Neural progenitor cell (in vitro differentiated cells): ENCODE measurements around the gene BCL2L11. TPM values are rescaled to one million over a fixed set of nuclear protein-coding genes. Genes with fewer than 3 reads are reported as not detected.

Experiments used
- DNase-seq: peaks from one replicate; pipeline ENCODE4 v3.0.0-alpha.2; 2016; ENCODE audit warnings: low spot score
- H2AFZ ChIP-seq: fragments of 200-600 bp; sonication (generic); replicated peaks from 2 replicates; pipeline ENCODE4 v1.6.1; 2016; ENCODE audit warnings: antibody characterized with exemption
- H3F3A ChIP-seq: fragments of 200-600 bp; sonication (generic); 2 replicates; pipeline ENCODE4 v1.6.1; 2016; ENCODE audit warnings: antibody characterized with exemption, low read depth
- H3K27ac ChIP-seq: fragments of 200-600 bp; sonication (generic); 2 replicates; pipeline ENCODE4 v1.5.1; 2016; ENCODE audit warnings: mild to moderate bottlenecking
- H3K27me3 ChIP-seq: fragments of 200-600 bp; sonication (generic); 2 replicates; pipeline ENCODE4 v1.6.1; 2016; ENCODE audit warnings: mild to moderate bottlenecking, moderate library complexity
- H3K36me3 ChIP-seq: fragments of 200-600 bp; sonication (generic); 2 replicates; pipeline ENCODE4 v1.5.1; 2016
- H3K4me1 ChIP-seq: fragments of 200-600 bp; sonication (generic); 2 replicates; pipeline ENCODE4 v1.6.1; 2016; ENCODE audit warnings: mixed run types
- H3K4me2 ChIP-seq: fragments of 200-600 bp; sonication (generic); 2 replicates; pipeline ENCODE4 v1.6.1; 2016
- H3K4me3 ChIP-seq: fragments of 200-600 bp; sonication (generic); 2 replicates; pipeline ENCODE4 v1.5.1; 2016
- H3K79me2 ChIP-seq: fragments of 200-600 bp; sonication (generic); 2 replicates; pipeline ENCODE4 v1.6.1; 2016; ENCODE audit warnings: low read depth
- H3K9ac ChIP-seq: fragments of 200-600 bp; sonication (generic); 2 replicates; pipeline ENCODE4 v1.6.1; 2016
- H3K9me3 ChIP-seq: fragments of 200-600 bp; sonication (generic); 2 replicates; pipeline ENCODE4 v1.5.1; 2016; ENCODE audit warnings: low read depth
- H4K20me1 ChIP-seq: fragments of 200-600 bp; sonication (generic); 2 replicates; pipeline ENCODE4 v1.6.1; 2016; ENCODE audit warnings: low read depth
- H3K27ac Mint-ChIP-seq: 3 replicates; pipeline ENCODE4 v1.8.0; 2021; ENCODE audit warnings: mixed read lengths
- H3K27me3 Mint-ChIP-seq: 2 replicates; pipeline ENCODE4 v1.8.0; 2022; ENCODE audit warnings: low read depth, mild to moderate bottlenecking, inconsistent platforms, moderate library complexity, mixed read lengths; ENCODE audit not compliant: insufficient read depth
- H3K36me3 Mint-ChIP-seq: 3 replicates; pipeline ENCODE4 v1.8.0; 2021; ENCODE audit warnings: mixed read lengths
- H3K4me1 Mint-ChIP-seq: 3 replicates; pipeline ENCODE4 v1.8.0; 2021; ENCODE audit warnings: mixed read lengths
- H3K4me3 Mint-ChIP-seq: 3 replicates; pipeline ENCODE4 v1.8.0; 2021; ENCODE audit warnings: mild to moderate bottlenecking, moderate library complexity, mixed read lengths
- H3K9me3 Mint-ChIP-seq: 3 replicates; pipeline ENCODE4 v1.8.0; 2020; ENCODE audit warnings: mixed read lengths
- CTCF ChIP-seq: fragments of 200-600 bp; sonication (generic); IDR thresholded peaks from 2 replicates; pipeline ENCODE4 v1.5.1; 2017; ENCODE audit warnings: antibody characterized with exemption, mild to moderate bottlenecking
- EZH2 ChIP-seq: fragments of 200-600 bp; sonication (generic); IDR thresholded peaks from 2 replicates; pipeline ENCODE4 v1.6.1; 2017; ENCODE audit warnings: antibody characterized with exemption, mild to moderate bottlenecking, moderate library complexity
- EZH2phosphoT487 ChIP-seq: fragments of 200-600 bp; sonication (generic); IDR thresholded peaks from 2 replicates; pipeline ENCODE4 v1.6.1; 2017; ENCODE audit warnings: antibody characterized with exemption
- total RNA-seq: library from RNA; depleted of rRNA; stranded (reverse); fragments of >200 nt; gene quantifications from 2 replicates; pipeline ENCODE4 v1.2.3, GENCODE V29; 2015; ENCODE audit warnings: low replicate concordance

The BCL2L11 gene
- total RNA-seq, 1 donor from 2014 or later: 46.9 TPM

DNA sequence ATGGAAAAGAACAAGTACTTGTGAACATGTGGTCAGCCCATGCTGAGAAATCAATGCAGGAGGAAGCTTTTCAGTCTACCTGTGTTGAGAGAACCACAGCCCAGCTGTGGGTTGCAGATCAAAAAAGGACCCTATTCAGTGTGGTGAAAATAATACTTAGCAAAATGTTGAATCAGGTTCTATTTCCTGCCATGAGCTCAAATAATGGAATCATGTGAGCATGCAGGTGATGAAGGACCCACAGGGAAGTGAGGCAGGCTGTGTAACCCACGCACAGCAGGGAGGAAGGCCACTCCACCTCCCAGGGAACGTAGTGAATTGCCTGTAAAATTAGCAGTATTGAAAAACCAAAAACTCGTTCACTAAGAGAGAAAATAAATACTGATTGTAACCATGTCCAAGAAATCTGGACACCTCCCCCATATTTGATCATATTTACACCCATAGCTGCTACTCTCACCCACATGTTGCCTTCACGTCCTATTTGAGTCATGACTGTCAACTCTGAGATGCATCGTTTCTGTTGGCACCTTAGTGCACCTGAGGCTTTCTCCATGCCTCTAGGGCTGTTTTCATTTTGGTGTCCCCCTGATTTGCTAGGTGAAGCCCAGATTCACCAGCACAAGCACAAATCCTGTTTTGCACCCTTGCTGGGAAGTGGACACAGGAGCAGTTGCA, 20.5 kb upstream of the BCL2L11 start:
- no peaks in the 10 kb centered on the region for H3K9me3 Mint-ChIP-seq
- no peaks in the 10 kb centered on the region for H3K9me3 ChIP-seq
- H3K4me3 Mint-ChIP-seq: no peak overlapping the region
- no peak overlapping the region for H2AFZ ChIP-seq
- H3K4me2 ChIP-seq: no peak overlapping the region
- H3K4me3 ChIP-seq: no peak overlapping the region
- no peak overlapping the region for H3K9ac ChIP-seq
- no peak for DNase-seq
- no peak overlapping the region for H3K27ac Mint-ChIP-seq
- no peak overlapping the region for H3K27ac ChIP-seq
- no peaks in the 10 kb centered on the region for H4K20me1 ChIP-seq
- no peaks in the 10 kb centered on the region for H3K36me3 Mint-ChIP-seq
- TF ChIP-seq EZH2 (no peak), CTCF (no peak), EZH2phosphoT487 (no peak)
- H3K79me2 ChIP-seq: no peaks in the 10 kb centered on the region
- H3K36me3 ChIP-seq: no peaks in the 10 kb centered on the region
- no peaks in the 10 kb centered on the region for H3F3A ChIP-seq
- peaks cover 4% of the 10 kb centered on the region for H3K27me3 Mint-ChIP-seq
- peaks cover 16% of the 10 kb centered on the region for H3K4me1 Mint-ChIP-seq
- no peaks in the 10 kb centered on the region for H3K27me3 ChIP-seq
- peaks cover 11% of the 10 kb centered on the region for H3K4me1 ChIP-seq

GRCh38 chr2:111100765-111101162, 19.9 kb upstream of the BCL2L11 start:
- Mint-ChIP-seq H3K9me3 (no peaks in the 10 kb centered on the region), H3K4me1 (peaks cover 16% of the 10 kb centered on the region), H3K27ac (no peak overlapping the region), H3K4me3 (no peak overlapping the region), H3K36me3 (no peaks in the 10 kb centered on the region), H3K27me3 (peaks cover 4% of the 10 kb centered on the region)
- Histone ChIP-seq H3K4me2 (no peak overlapping the region), H2AFZ (no peak overlapping the region), H3K27ac (no peak overlapping the region), H3K79me2 (no peaks in the 10 kb centered on the region), H3K9ac (no peak overlapping the region), H3K4me1 (peaks cover 9% of the 10 kb centered on the region), H4K20me1 (no peaks in the 10 kb centered on the region), H3K27me3 (no peaks in the 10 kb centered on the region), H3K9me3 (no peaks in the 10 kb centered on the region), H3K4me3 (no peak overlapping the region), H3F3A (no peaks in the 10 kb centered on the region), H3K36me3 (no peaks in the 10 kb centered on the region)
- no peak for DNase-seq
- no peak for TF ChIP-seq CTCF
- TF ChIP-seq EZH2phosphoT487: no peak
- no peak for TF ChIP-seq EZH2

GRCh38 chr2:111101592-111101991, 19.1 kb upstream of the BCL2L11 start:
- Mint-ChIP-seq H3K9me3 (no peaks in the 10 kb centered on the region), H3K36me3 (no peaks in the 10 kb centered on the region), H3K27ac (no peak overlapping the region), H3K4me3 (no peak overlapping the region), H3K4me1 (peaks cover 16% of the 10 kb centered on the region), H3K27me3 (peaks cover 4% of the 10 kb centered on the region)
- DNase-seq: no peak
- Histone ChIP-seq H3K4me3 (no peak overlapping the region), H3K4me1 (peaks cover 8% of the 10 kb centered on the region), H2AFZ (no peak overlapping the region), H3F3A (no peaks in the 10 kb centered on the region), H3K9me3 (no peaks in the 10 kb centered on the region), H4K20me1 (no peaks in the 10 kb centered on the region), H3K27me3 (no peaks in the 10 kb centered on the region), H3K27ac (no peak overlapping the region), H3K4me2 (no peak overlapping the region), H3K36me3 (no peaks in the 10 kb centered on the region), H3K79me2 (no peaks in the 10 kb centered on the region), H3K9ac (no peak overlapping the region)
- TF ChIP-seq EZH2 (no peak), CTCF (no peak), EZH2phosphoT487 (no peak)
